K562 (cell line): ENCODE measurements around the gene SOS2. TPM values are rescaled to one million over a fixed set of nuclear protein-coding genes. Genes with fewer than 3 reads are reported as not detected.

Experiments
- CHD2 ChIP-seq: IDR thresholded peaks from 2 replicates; pipeline ENCODE4 v1.6.1; 2011; ENCODE audit warnings: low read depth, low read length
- ELF1 ChIP-seq: fragments of 200-800 bp; sonication (Bioruptor generic); IDR thresholded peaks from 2 replicates; pipeline ENCODE4 v1.6.1; 2016; ENCODE audit warnings: missing genetic modification characterization, missing compliant biosample characterization
- NFRKB ChIP-seq: fragments of 450-650 bp; IDR thresholded peaks from 2 replicates; pipeline ENCODE4 v1.6.1; 2016; ENCODE audit warnings: low read depth
- POLR2AphosphoS5 ChIP-seq: IDR thresholded peaks from 2 replicates; pipeline ENCODE4 v1.6.1; 2011; ENCODE audit warnings: mild to moderate bottlenecking, low read depth, low read length, moderate library complexity; ENCODE audit not compliant: control insufficient read depth, insufficient read depth
- ZBTB40 ChIP-seq, 2 experiments: fragments of 450-650 bp in 1 of 2; sonication (generic) in 1 of 2; formaldehyde crosslinking in 1 of 2; IDR thresholded peaks; 2 replicates each; pipeline versions ENCODE4 v1.7.1 to v1.9.0; 2016 to 2022; ENCODE audit warnings: inconsistent platforms in 1 of 2, mild to moderate bottlenecking in 1 of 2, missing genetic modification reagents in 1 of 2
- ZNF384 ChIP-seq: IDR thresholded peaks from 2 replicates; pipeline ENCODE4 v1.6.1; 2012; ENCODE audit warnings: low read depth, low read length, improper control_type of control experiment
- polyA plus RNA-seq, 8 experiments: library from polyadenylated mRNA; depleted of rRNA in 4 of 8; stranded (reverse) in 5 of 8; unstranded in 3 of 8; fragments of >200 nt; fragmentation: Nextera tagmentation in 2 of 8; fragmentation: Illumina TruSeq in 1 of 8; extraction: Ambion mirVana in 2 of 8; extraction: Trizol in 1 of 8; gene quantifications; 2 replicates each; pipeline versions ENCODE4 v1.2.1 to v1.2.3, GENCODE V29; 2011 to 2014; ENCODE audit warnings: inconsistent platforms in 1 of 8, missing spikeins in 1 of 8
- total RNA-seq, 7 experiments: library from RNA; depleted of rRNA in 6 of 7; stranded (reverse); fragments of >200 nt in 6 of 7; fragmentation: Illumina TruSeq in 2 of 7; extraction: Trizol in 2 of 7; gene quantifications; 2 replicates each; pipeline versions ENCODE4 v1.2.1 to v1.2.3, GENCODE V29; 2011 to 2021; ENCODE audit warnings: low replicate concordance in 1 of 7

Gene SOS2
- total and polyA plus RNA-seq, 9 of the 15 experiments (the other 6 are each of a cell fraction or from before 2014, with no cell fraction given): 2.2 to 13.1 (median 10.5) TPM

- TF ChIP-seq ZBTB40 (IDR thresholded peaks at IDR 0.05) (0 out of 2 replicates have a peak, but pooled peaks have one; percentile 35), ZBTB40 (CRISPR knock-in tag; IDR thresholded peaks at IDR 0.05) (no peak), CHD2 (no peak), ZNF384 (peak; percentile 47; the same call in 1 of the 2 replicates), NFRKB (0 out of 2 replicates have a peak, but pooled peaks have one; percentile 32), ELF1 (tag) (0 out of 2 replicates have a peak, but pooled peaks have one; percentile 14), POLR2AphosphoS5 (peak; percentile 4; the same call in 1 of the 2 replicates)
Observed at GRCh38 chr14:50230701-50231474, 490 bp downstream of the SOS2 start (continued).
